ENCODE data around the gene MYH11.

DNA sequence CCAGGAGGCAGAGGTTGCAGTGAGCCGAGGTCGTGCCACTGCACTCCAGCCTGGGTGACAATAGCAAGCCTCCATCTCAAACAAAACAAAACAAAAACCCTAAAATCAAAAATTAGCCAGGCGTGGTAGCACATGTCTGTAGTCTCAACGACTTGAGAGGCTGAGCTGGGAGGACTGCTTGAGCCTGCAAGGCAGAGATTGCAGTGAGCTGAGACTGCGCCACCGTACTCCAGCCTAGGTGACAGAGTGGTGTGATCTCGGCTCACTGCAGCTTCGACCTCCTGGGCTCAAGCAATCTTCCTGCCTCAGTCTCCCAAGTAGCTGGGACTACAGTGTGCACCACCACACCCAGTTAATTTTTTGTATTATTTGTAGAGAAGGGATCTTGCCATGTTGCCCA lies 87.6 kb downstream of the MYH11 start:
- no peak for TF ChIP-seq EZH2 (conservative IDR thresholded peaks at IDR 0.05; ENCODE audit: low read depth, low read length)
- no peak for TF ChIP-seq ARHGAP35 (CRISPR knock-in tag; IDR thresholded peaks at IDR 0.05; ENCODE audit: borderline replicate concordance)
- TF ChIP-seq ZBTB8A (CRISPR knock-in tag; IDR thresholded peaks at IDR 0.05; ENCODE audit: borderline replicate concordance, low read depth), result no peak
- TF ChIP-seq, protein P1, sequence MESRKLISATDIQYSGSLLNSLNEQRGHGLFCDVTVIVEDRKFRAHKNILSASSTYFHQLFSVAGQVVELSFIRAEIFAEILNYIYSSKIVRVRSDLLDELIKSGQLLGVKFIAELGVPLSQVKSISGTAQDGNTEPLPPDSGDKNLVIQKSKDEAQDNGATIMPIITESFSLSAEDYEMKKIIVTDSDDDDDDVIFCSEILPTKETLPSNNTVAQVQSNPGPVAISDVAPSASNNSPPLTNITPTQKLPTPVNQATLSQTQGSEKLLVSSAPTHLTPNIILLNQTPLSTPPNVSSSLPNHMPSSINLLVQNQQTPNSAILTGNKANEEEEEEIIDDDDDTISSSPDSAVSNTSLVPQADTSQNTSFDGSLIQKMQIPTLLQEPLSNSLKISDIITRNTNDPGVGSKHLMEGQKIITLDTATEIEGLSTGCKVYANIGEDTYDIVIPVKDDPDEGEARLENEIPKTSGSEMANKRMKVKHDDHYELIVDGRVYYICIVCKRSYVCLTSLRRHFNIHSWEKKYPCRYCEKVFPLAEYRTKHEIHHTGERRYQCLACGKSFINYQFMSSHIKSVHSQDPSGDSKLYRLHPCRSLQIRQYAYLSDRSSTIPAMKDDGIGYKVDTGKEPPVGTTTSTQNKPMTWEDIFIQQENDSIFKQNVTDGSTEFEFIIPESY (CRISPR knock-in tag; IDR thresholded peaks at IDR 0.05), result no peak
- no peak for TF ChIP-seq ISL2 (CRISPR knock-in tag; IDR thresholded peaks at IDR 0.05)
- no peak for TF ChIP-seq ZNF720 (CRISPR knock-in tag; IDR thresholded peaks at IDR 0.05)
- TF ChIP-seq GABPB1 (CRISPR knock-in tag; IDR thresholded peaks at IDR 0.05), result no peak
- no peak for TF ChIP-seq ZBTB20 (CRISPR knock-in tag; IDR thresholded peaks at IDR 0.05; ENCODE audit: borderline replicate concordance, low read depth)

Data from HepG2 (cell line).